ENCODE results near the gene CPT2. TPM values are rescaled to one million over a fixed set of nuclear protein-coding genes. Genes with fewer than 3 reads are reported as not detected.

Gene CPT2
- total RNA-seq, 1 donor from 2014 or later: 22.9 TPM

- Mint-ChIP-seq H3K27me3 (ENCODE audit: low read depth) (peaks cover 2% of the 10 kb centered on the region), H3K4me1 (peaks cover 19% of the 10 kb centered on the region), H3K27ac (ENCODE audit: unreplicated experiment) (no peak overlapping the region), H3K36me3 (ENCODE audit: low read depth) (peaks cover 2% of the 10 kb centered on the region), H3K4me3 (no peak overlapping the region), H3K9me3 (no peaks in the 10 kb centered on the region)
- DNase-seq (ENCODE audit: low read depth, low spot score): no peak
- TF ChIP-seq CTCF (conservative IDR thresholded peaks at IDR 0.05): no peak
Measured at GRCh38 chr1:53241828-53242227, 45.2 kb downstream of the CPT2 start.

GRCh38 chr1:53242381-53242780 lies 45.8 kb downstream of the CPT2 start:
- peaks cover 19% of the 10 kb centered on the region for H3K4me1 Mint-ChIP-seq
- H3K36me3 Mint-ChIP-seq (ENCODE audit: low read depth): peaks cover 2% of the 10 kb centered on the region
- no peaks in the 10 kb centered on the region for H3K9me3 Mint-ChIP-seq
- DNase-seq (ENCODE audit: low read depth, low spot score): no peak
- H3K27me3 Mint-ChIP-seq (ENCODE audit: low read depth): peaks cover 2% of the 10 kb centered on the region
- no peak for TF ChIP-seq CTCF (conservative IDR thresholded peaks at IDR 0.05)
- H3K4me3 Mint-ChIP-seq: no peak overlapping the region
- H3K27ac Mint-ChIP-seq (ENCODE audit: unreplicated experiment): no peak overlapping the region

- no peak overlapping the region for H3K4me3 Mint-ChIP-seq
- no peaks in the 10 kb centered on the region for H3K9me3 Mint-ChIP-seq
- no peaks in the 10 kb centered on the region for H3K27me3 Mint-ChIP-seq (ENCODE audit: low read depth)
- H3K4me1 Mint-ChIP-seq: peaks cover 1% of the 10 kb centered on the region
- peaks cover 4% of the 10 kb centered on the region for H3K36me3 Mint-ChIP-seq (ENCODE audit: low read depth)
- H3K27ac Mint-ChIP-seq (ENCODE audit: unreplicated experiment): no peak overlapping the region
- no peak for TF ChIP-seq CTCF (conservative IDR thresholded peaks at IDR 0.05)
- DNase-seq (ENCODE audit: low read depth, low spot score): no peak
Measured at GRCh38 chr1:53244141-53244540, 47.5 kb downstream of the CPT2 start.

GRCh38 chr1:53246261-53247134 lies 49.9 kb downstream of the CPT2 start:
- H3K27ac Mint-ChIP-seq (ENCODE audit: unreplicated experiment): no peak overlapping the region
- peaks cover 18% of the 10 kb centered on the region for H3K36me3 Mint-ChIP-seq (ENCODE audit: low read depth)
- no peaks in the 10 kb centered on the region for H3K27me3 Mint-ChIP-seq (ENCODE audit: low read depth)
- H3K4me1 Mint-ChIP-seq: no peaks in the 10 kb centered on the region
- no peak for TF ChIP-seq CTCF (conservative IDR thresholded peaks at IDR 0.05)
- H3K4me3 Mint-ChIP-seq: no peak overlapping the region
- H3K9me3 Mint-ChIP-seq: no peaks in the 10 kb centered on the region
- no peak for DNase-seq (ENCODE audit: low read depth, low spot score)

- Mint-ChIP-seq H3K9me3 (no peaks in the 10 kb centered on the region), H3K27me3 (ENCODE audit: low read depth) (no peaks in the 10 kb centered on the region), H3K4me3 (no peak overlapping the region), H3K36me3 (ENCODE audit: low read depth) (peaks cover 25% of the 10 kb centered on the region), H3K4me1 (no peaks in the 10 kb centered on the region), H3K27ac (ENCODE audit: unreplicated experiment) (peak overlapping the region; percentile 60)
- TF ChIP-seq CTCF (conservative IDR thresholded peaks at IDR 0.05): no peak
- no peak for DNase-seq (ENCODE audit: low read depth, low spot score)
Measured at GRCh38 chr1:53249706-53250105, 53.1 kb downstream of the CPT2 start.
